OCI-M2 (cell line): Measurements from ENCODE around the gene ACSBG1.

ENCODE experiments used
- DNase-seq: peaks from one replicate; lab custom pipeline; 2025; ENCODE audit not compliant: unreplicated experiment; lab: John Stamatoyannopoulos, UW

Gene ACSBG1

DNA sequence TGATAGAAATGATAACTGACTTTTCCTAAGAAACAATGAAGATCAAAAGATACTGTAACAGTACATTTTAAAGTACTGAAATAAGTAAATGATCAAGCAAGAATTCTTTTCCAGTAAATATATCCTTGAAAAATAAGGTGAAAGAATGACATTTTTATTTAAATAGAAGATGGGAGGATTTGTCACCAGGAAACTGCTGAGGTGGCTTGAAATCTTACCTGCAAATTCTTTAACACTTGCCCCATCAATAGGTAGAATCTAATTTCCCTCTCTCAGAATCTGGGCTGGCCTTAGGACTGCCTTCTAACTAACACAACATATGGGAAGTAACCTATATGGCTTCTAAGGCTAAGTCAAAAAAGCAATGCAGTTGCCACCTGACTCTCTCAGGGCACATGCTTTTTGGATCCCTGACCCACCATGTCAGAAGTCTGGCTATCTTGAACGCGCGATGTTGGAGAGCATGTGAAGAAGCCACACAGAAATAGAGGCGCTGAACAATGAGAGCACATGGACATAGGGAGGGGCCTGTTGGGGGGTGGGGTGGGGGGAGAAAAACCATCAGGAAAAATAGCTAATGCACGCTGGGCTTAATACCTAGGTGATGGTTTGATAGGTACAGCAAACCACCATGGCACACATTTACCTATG, 11.5 kb downstream of the ACSBG1 start:
- DNase-seq = no peak

DNA sequence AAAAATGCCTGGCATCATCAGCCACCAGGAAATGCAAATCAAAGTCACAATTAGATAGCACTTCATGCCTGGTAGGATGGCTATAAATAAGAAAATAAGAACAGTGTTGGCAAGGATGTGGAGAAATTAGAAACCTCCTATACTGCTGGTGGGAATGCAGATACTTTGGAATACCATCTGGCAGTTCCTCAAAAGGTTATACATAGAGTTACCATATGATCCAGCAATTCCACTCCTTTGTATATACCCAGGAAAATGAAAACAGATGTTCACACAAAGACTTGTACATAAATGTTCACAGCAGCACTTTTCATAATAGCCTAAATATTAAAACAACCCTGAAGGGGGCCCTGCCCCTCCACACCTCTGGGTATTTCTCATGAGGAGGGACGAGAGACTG, 13.7 kb downstream of the ACSBG1 start:
- DNase-seq = no peak

GRCh38 chr15:78216276-78217104, 17.9 kb downstream of the ACSBG1 start:
- no peak for DNase-seq

DNA sequence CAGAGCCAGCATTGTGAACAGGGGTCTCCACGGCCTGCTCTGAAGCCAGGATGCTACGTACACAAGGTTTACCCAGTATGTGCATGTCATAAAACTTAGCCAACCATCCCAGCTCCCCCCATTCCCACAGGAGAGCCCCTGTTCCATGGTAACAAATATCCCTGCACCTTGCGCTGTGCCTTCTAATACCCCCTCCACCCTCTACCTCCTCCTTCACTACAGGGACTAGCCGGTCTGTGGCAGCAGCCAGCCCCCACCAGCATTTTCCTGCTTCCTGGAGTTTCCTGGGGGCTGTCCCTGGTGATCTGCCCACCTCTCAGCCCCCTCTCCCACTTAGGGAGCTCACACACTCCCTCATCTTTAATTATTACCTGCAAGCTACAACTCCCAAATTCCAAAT, 20.4 kb downstream of the ACSBG1 start:
- no peak for DNase-seq

- no peak for DNase-seq
These were observed 21.0 kb downstream of the ACSBG1 start for GRCh38 chr15:78213425-78213750.

GRCh38 chr15:78212546-78213424, 21.6 kb downstream of the ACSBG1 start:
- DNase-seq = no peak

GRCh38 chr15:78212008-78212407, 22.4 kb downstream of the ACSBG1 start:
- no peak for DNase-seq

DNA sequence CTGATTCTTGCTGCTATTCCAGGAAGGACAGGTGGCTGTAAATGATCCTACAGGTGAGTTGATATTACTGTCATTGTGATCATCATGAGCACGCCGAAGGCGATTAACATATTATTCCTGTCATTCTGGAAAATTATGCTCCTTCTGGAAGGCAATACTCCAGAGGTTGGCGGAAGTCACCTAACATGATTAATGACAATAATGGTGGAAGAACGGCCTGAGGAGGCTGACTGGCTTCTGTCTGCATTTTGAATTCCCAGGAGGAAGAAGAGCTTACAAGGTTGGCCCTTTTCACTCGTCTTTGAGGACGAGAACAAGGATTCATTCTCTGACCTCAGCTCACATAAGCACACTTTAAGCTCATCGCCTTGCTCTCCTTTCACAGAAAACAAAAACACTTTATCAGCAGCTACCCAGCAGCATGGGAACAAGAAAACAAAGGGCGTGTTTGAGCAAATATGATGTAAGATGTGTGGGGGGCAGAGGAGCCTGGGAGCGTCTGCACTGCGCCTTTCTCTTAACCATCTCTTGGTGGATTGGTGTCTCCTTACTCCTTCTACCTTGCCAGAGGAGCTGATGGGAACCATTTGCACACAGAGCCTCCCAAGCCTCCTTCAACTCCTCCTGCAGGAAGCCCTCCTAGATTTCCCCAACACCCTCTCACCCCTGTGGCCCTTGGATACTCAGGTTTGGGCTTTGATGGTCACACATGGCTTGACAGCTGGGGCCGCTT, 23.0 kb downstream of the ACSBG1 start:
- DNase-seq = no peak

DNA sequence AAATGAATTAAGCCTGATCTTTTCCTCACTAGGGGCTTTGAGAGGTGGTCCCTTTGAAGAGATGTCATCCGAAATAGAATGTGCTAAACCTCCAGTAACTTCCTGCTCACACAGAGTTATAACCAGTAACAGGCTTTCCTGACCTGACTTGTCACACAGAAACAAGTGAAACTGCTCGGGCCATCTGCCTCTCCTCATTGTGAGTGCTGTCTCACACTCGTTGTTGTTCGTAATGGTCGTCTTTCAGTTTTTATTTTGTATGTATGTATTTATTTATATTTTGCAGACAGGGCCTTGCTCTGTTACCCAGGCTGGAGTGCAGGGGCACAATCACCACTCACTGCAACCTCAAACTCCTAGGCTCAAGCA, 24.0 kb downstream of the ACSBG1 start:
- DNase-seq = no peak

- DNase-seq = no peak
These were observed 24.6 kb downstream of the ACSBG1 start for GRCh38 chr15:78209646-78210348.

DNA sequence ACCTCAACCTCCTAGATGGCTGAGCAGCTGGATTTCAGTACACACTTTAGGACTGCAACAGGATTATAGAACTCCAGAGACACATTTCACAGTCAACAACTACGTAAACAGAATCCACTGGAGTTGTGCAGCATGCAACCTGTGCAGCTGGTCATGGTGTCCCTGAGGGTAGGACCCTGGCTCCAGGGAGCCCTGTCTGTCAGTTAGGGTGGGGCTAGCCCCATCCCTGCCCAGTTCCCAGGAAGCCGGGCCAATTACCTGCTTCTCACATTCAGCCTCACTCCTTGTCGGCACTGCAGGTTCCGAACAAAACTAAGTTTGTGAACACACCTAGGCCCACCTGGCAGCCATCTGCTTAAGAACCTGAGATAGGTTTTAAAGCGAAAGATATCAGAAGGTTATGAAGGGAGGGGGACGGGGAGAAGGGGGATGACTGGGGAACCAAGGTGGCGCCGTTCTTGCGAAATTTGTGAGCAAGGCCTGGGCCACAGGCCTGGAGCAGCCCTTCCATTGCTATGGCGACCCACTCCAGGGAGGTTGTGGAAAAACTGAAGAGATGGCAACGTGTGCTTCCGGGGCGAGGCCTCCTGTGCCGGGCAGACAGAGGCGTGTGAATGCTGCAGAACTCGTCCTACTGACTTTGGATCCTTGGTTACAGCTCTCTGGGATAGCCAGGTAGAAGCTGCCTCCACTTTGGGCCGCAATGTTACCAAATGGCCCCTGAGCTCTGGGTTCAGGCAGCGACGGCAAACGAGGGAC, 25.3 kb downstream of the ACSBG1 start:
- no peak for DNase-seq

GRCh38 chr15:78208341-78208844, 26.0 kb downstream of the ACSBG1 start:
- no peak for DNase-seq

DNA sequence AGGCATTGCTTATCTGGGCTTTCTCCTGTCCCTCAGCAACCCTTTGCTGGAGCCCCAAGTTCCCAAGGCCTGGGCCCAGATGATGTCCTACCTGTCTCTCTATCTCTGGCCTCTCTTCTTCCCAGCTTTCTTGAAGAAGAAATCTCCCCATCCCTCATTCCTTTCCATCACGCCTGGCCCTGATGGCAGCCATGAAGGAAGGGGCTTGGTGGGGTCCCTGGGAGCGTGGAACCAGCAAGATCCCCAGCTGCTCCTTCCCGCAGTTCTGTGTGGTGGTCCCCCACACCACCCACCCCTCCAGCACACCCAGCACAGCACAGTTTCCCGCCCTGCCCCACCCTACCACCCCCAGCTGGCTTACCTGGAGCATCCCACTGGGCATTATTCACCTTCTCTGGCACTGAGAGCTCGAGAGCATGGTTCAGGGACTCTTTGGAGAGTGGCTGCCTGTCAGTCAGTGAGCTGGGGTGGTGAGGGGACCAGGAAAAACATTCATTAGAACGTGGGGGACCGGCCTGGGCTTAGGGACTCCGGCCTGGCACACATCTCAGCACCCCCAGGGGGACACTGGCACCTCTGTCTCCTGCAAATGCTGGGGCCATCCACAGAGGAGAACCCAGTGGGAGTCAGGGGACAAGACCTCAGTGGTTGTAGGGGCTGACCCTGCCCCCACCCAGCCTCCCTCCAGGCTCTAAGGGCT, 26.6 kb downstream of the ACSBG1 start:
- no peak for DNase-seq

DNA sequence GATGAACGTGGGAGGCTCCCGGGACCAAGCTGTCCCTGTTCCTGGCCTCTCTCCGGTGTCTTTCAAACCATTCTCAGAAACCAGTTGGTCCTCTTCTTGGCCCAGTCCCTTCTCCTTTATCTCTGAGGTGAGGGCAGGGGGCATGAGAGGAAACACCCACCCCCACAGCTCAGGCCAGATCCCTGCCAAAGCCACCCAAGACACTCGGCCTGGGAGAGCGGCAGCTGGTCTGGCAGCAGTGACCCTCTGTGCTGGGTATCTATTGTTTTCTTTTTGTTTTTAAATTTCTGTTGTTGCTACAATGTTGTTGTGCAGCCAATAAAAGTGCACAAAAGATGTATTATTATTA, 27.3 kb downstream of the ACSBG1 start:
- no peak for DNase-seq

DNA sequence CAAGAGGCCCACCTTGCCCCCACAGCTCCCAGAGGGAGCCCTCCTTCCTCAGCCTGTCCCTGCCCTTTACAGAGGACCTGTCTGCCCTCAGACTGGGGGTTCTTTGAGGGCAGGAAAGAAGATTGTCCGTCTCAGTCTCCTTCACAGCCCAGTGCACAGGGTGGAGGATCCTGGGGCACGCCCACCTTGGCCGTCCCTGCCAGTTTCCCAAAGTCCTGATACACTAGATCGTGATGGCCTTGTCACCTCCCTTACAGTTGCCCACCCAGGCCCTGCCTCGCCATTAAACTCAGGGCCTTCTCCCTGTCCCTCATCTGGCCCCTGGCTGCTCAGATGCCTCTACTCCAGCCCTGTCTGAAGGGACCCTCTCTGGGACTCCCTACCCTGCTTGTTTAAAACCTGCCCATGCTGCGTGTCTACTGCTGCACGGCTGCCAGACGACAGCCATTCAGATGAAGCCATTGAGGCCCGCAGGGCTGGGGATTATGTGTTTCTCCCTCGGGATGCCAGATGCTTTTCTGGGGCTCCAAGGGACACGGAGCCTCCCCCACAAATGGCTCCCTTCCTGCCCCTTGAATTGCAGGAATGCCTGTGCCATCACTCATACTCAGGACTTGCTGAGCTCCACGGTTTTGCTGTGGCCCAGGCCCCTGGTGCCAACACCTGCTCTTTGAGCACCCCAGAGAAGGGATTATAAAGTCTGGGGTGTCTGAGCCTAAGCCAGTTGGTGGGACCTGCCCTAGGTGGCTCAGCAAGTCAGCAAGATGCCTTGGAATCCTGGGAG, 27.8 kb downstream of the ACSBG1 start:
- no peak for DNase-seq

DNA sequence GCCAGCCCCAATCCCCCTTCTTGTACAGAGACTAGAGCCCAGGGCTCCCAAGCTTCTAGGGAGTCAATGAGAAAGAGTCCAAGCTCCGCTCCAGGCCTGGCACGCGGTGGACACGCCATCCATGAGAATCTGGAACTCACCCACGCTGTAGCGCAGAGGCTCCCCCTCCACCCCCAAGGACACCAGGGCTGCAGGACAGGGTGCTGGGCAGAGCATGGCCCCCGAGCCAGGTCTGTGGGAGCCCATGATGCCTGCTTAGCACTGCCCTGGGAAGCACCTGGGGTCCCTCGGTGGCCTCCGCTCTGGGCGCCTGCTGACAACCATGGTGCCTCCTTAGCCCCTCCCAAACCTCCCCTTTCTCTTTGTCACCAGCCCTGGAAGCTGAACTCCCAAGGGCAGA, 28.5 kb downstream of the ACSBG1 start:
- no peak for DNase-seq

GRCh38 chr15:78205337-78205736, 29.0 kb downstream of the ACSBG1 start:
- no peak for DNase-seq
